ENCODE results near the gene RSAD1.

DNA sequence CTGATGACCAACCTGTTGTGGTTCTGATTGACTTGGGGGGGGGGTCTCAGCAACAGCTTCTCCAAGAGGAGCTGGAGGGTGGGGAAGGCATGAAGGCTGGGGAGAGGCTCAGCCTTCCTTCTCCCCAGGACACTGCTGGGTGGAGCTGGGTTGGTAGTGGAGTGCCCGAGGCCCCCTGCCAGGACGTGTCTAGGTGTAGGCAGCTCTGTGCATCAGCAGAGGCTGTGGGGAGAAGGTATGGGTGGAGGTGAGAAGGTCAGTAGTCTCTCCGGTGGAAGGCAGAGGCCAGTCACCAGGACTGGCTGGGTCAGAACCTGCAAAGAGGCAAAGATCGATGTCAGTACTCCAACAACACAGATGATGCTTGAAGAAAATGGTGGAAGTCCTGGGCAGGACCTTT lies 13.9 kb upstream of the RSAD1 start:
- TF ChIP-seq, protein P1, sequence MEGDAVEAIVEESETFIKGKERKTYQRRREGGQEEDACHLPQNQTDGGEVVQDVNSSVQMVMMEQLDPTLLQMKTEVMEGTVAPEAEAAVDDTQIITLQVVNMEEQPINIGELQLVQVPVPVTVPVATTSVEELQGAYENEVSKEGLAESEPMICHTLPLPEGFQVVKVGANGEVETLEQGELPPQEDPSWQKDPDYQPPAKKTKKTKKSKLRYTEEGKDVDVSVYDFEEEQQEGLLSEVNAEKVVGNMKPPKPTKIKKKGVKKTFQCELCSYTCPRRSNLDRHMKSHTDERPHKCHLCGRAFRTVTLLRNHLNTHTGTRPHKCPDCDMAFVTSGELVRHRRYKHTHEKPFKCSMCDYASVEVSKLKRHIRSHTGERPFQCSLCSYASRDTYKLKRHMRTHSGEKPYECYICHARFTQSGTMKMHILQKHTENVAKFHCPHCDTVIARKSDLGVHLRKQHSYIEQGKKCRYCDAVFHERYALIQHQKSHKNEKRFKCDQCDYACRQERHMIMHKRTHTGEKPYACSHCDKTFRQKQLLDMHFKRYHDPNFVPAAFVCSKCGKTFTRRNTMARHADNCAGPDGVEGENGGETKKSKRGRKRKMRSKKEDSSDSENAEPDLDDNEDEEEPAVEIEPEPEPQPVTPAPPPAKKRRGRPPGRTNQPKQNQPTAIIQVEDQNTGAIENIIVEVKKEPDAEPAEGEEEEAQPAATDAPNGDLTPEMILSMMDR (IDR thresholded peaks at IDR 0.05): no peak
- TF ChIP-seq ZFX (IDR thresholded peaks at IDR 0.05; ENCODE audit: borderline replicate concordance): no peak
